ENCODE measurements around the gene ZNF526. TPM values are rescaled to one million over a fixed set of nuclear protein-coding genes. Genes with fewer than 3 reads are reported as not detected.

The ZNF526 gene
- total and polyA plus RNA-seq, 2 donors (not counting 1 experiment from before 2014, with no cell fraction given) = 4.9 to 21.3 TPM

DNA sequence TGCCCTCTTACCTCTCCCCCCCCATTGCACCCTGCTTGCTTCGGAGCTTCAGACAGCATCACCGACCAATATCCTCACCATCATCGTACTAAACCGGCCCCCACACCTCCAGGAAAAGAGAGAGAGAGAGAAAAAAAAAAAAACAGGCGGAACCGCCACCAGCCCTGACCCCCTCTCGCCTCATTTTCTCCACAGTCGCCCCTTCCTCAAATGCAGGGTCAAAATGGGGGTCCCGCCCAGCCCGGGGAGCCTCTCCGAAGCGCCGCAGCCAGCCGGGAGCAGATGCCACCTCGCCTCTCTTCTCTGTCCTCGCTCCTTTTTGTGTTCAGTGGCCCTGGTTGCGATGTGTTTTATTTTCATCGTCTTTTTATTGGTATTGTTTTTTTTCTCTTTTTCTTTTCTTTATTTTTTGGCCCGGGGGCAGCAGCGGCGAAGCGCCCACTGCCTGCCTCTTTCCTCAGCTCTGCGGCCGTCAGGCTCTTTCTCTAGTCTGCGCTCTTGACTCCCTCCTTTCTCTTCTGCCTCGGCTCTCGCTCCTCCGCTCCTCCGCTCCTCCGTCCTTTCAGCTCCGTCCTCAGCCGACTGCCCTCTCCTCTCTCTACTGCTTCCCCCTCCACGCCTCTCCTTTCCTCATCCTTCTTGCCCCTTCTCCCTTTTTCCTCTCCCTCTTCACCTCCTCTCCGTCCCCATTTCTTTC is 44.0 kb upstream of the ZNF526 start:
- H3K4me3 ChIP-seq (ENCODE audit: control extremely low read depth in 1 of 5, extremely low read depth in 1 of 5, insufficient read depth in 1 of 5, low read depth in 2 of 5, low read length in 4 of 5) = peak overlapping the region in 4 of 5 experiments; percentile 28 to 83 (median 51)

More for the DNA sequence above, 44.0 kb upstream of the ZNF526 start:
- H3K27me3 Mint-ChIP-seq = peaks cover 20% of the 10 kb centered on the region
- H3K9me3 Mint-ChIP-seq (ENCODE audit: insufficient read depth) = no peaks in the 10 kb centered on the region
- Histone ChIP-seq H3K27me3 (replicated peaks in 1 of 4; ENCODE audit: control extremely low read depth in 1 of 4, control insufficient read depth in 3 of 4, insufficient read depth in 4 of 4, low read length in 3 of 4) (peaks cover 0 to 49% (median 39%) of the 10 kb centered on the region in 4 experiments), H4K20me1 (ENCODE audit: control insufficient read depth, insufficient read depth, low read length, poor library complexity, severe bottlenecking) (peaks cover 39% of the 10 kb centered on the region), H3K4me2 (replicated peaks; ENCODE audit: low read depth, low read length, poor library complexity, severe bottlenecking) (peak overlapping the region; percentile 98), H3K9ac (ENCODE audit: low read length) (peak overlapping the region; percentile 70), H3K36me3 (replicated peaks in 1 of 2; ENCODE audit: control extremely low read depth in 1 of 2, control insufficient read depth in 1 of 2, extremely low read depth in 1 of 2, insufficient read depth in 2 of 2, low read length in 1 of 2) (no peaks in the 10 kb centered on the region), H3K27ac (ENCODE audit: low read length in 2 of 2) (no peak overlapping the region), H3K79me2 (ENCODE audit: control insufficient read depth, insufficient read depth, low read length) (peaks cover 18% of the 10 kb centered on the region), H2AFZ (ENCODE audit: insufficient read depth, low read depth, low read length, poor library complexity, severe bottlenecking) (peak overlapping the region; percentile 79), H3K4me1 (ENCODE audit: control insufficient read depth in 2 of 2, insufficient read depth in 2 of 2, low read length in 2 of 2) (peaks cover 21 to 43% of the 10 kb centered on the region in 2 donors), H3K9me3 (ENCODE audit: control extremely low read depth in 1 of 3, control insufficient read depth in 2 of 3, insufficient read depth in 1 of 3, low read length in 2 of 3) (no peaks in the 10 kb centered on the region)
- peak overlapping the region; percentile 91 for H3K4me3 Mint-ChIP-seq
- H3K4me1 Mint-ChIP-seq = peaks cover 10% of the 10 kb centered on the region
- no peak for ATAC-seq (ENCODE audit: low read depth)
- WGBS (ENCODE audit: insufficient coverage) = 2% methylated on average over 24 of the region's 34 CpGs
- intact Hi-C loops (cut with micrococcal nuclease) = loop anchor here (2.0 kb wide), 2 partner anchors 41 to 67 kb away; partner anchors contain the start of genes DEDD2 and GSK3A
- no peak for TF ChIP-seq EZH2 (IDR thresholded peaks at IDR 0.05; ENCODE audit: borderline replicate concordance, insufficient read depth, low read depth, low read length, poor library complexity, severe bottlenecking)
- TF ChIP-seq, protein P1, sequence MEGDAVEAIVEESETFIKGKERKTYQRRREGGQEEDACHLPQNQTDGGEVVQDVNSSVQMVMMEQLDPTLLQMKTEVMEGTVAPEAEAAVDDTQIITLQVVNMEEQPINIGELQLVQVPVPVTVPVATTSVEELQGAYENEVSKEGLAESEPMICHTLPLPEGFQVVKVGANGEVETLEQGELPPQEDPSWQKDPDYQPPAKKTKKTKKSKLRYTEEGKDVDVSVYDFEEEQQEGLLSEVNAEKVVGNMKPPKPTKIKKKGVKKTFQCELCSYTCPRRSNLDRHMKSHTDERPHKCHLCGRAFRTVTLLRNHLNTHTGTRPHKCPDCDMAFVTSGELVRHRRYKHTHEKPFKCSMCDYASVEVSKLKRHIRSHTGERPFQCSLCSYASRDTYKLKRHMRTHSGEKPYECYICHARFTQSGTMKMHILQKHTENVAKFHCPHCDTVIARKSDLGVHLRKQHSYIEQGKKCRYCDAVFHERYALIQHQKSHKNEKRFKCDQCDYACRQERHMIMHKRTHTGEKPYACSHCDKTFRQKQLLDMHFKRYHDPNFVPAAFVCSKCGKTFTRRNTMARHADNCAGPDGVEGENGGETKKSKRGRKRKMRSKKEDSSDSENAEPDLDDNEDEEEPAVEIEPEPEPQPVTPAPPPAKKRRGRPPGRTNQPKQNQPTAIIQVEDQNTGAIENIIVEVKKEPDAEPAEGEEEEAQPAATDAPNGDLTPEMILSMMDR (IDR thresholded peaks at IDR 0.05) = no peak
- DNase-seq = peak; percentile 50
- ChIA-PET POLR2A (interaction anchor here (0.6 to 1.4 kb wide), 8 partner anchors 18 to 1852 kb away, joined by 3 to 6 read pairs (median 4); partner anchors contain the start of gene DEDD2), CTCF (interaction anchor here (0.5 to 3.2 kb wide), 21 partner anchors 10 to 103 kb away, joined by 3 to 32 read pairs (median 4); partner anchors contain the start of gene POU2F2)
- no peak overlapping the region for H3K27ac Mint-ChIP-seq

Data from B cell (primary cell).